ENCODE measurements around the gene FGD4. TPM values are rescaled to one million over a fixed set of nuclear protein-coding genes. Genes with fewer than 3 reads are reported as not detected.

Gene FGD4
- total RNA-seq, 1 experiment from 2014 or later: 39.7 TPM

DNA sequence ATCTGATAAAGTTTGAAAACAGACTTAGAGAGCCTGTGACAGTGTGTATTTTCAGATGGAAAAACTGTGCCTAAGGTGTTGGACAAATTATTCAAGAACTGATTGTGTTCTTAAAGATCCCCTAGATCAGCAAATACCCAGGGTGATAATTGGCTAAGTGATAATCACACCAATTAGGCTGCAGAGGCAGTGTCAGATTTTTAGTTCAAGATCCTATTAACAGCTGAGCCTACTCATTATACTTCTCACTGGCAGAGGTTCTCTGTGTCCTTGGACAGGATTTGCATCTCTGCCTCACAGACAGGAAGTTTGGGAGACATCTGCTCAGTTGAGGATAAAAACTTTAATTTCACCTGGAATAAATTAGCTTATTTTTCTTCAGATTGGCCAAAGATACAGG lies 4.3 kb upstream of the FGD4 start:
- no peaks in the 10 kb centered on the region for H3K27me3 Mint-ChIP-seq (ENCODE audit: low read depth)
- peaks cover under 1% of the 10 kb centered on the region for H3K36me3 Mint-ChIP-seq
- peaks cover 29% of the 10 kb centered on the region for H3K4me1 Mint-ChIP-seq
- CTCF ChIA-PET: no interaction called here
- H3K27ac Mint-ChIP-seq: no peak overlapping the region
- POLR2A ChIA-PET: no interaction called here
- no peak for DNase-seq (ENCODE audit: low spot score)
- TF ChIP-seq FOXJ3 (CRISPR knock-in tag; IDR thresholded peaks at IDR 0.05; ENCODE audit: borderline replicate concordance) (no peak), ZNF396 (CRISPR knock-in tag; IDR thresholded peaks at IDR 0.05; ENCODE audit: borderline replicate concordance) (no peak), SP1 (CRISPR knock-in tag; conservative IDR thresholded peaks at IDR 0.05) (no peak), ZNF423 (CRISPR knock-in tag; IDR thresholded peaks at IDR 0.05) (no peak), HMGA2 (CRISPR knock-in tag; IDR thresholded peaks at IDR 0.05) (no peak)
- TF ChIP-seq, protein P1, sequence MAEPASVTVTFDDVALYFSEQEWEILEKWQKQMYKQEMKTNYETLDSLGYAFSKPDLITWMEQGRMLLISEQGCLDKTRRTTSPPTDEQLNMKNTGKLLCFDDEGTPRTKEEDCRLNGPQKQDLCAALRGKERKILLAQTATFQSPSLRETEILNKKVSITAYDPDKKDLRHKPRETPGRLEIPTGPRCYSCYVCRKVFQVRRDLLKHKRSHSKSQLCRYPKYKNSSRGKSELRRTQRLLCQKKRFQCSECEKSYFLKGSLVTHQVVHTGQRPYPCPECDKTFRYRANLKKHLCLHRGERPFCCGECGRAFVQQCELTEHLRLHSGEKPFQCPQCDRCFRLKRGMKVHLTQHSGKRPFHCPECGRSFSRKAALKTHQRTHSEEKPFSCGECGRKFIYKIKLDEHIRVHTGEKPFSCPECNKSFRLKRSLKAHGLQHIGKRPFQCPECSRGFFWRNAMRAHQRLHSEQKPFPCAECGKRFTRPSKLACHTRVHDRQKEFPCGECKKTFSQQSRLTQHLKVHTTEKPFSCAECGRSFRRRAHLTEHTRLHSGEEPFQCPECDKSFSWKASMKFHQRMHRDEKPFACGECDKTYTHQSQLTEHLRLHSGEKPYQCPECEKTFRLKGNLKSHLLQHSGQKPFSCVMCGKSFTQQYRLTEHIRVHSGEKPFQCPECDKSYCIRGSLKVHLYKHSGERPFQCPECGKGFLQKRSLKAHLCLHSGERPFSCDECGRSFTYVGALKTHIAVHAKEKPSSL (CRISPR knock-in tag; conservative IDR thresholded peaks at IDR 0.05): no peak
- TF ChIP-seq, protein P2, sequence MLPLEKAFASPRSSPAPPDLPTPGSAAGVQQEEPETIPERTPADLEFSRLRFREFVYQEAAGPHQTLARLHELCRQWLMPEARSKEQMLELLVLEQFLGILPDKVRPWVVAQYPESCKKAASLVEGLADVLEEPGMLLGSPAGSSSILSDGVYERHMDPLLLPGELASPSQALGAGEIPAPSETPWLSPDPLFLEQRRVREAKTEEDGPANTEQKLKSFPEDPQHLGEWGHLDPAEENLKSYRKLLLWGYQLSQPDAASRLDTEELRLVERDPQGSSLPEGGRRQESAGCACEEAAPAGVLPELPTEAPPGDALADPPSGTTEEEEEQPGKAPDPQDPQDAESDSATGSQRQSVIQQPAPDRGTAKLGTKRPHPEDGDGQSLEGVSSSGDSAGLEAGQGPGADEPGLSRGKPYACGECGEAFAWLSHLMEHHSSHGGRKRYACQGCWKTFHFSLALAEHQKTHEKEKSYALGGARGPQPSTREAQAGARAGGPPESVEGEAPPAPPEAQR (CRISPR knock-in tag; IDR thresholded peaks at IDR 0.05): no peak
- TF ChIP-seq, protein P3, sequence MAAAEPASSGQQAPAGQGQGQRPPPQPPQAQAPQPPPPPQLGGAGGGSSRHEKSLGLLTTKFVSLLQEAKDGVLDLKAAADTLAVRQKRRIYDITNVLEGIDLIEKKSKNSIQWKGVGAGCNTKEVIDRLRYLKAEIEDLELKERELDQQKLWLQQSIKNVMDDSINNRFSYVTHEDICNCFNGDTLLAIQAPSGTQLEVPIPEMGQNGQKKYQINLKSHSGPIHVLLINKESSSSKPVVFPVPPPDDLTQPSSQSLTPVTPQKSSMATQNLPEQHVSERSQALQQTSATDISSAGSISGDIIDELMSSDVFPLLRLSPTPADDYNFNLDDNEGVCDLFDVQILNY (CRISPR knock-in tag; IDR thresholded peaks at IDR 0.05): no peak
- H3K4me3 Mint-ChIP-seq: no peak overlapping the region
- 0 out of 2 replicates have a peak, but pooled peaks cover 4% of the 10 kb centered on the region for H3K9me3 Mint-ChIP-seq
- no peak for ATAC-seq

DNA sequence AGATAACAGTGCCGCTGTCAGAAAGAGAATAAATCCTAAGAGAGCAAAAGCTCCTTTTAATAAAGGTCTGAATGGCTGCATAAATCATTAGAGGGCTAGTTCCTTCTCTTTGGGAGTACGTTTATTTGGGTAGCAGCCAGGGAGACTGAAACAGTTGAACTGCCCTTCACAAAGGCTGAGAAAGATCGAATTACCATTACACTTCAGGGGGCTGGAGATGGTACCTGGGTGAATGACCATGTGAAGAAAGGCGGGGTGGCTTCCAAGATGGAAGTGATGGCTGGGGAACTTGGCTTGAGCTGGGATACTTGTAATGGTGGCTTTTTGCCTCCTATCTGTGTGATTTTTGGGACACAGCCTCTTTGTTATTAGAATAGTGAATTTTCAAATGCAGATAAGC lies 1.7 kb upstream of the FGD4 start:
- no peaks in the 10 kb centered on the region for H3K9me3 Mint-ChIP-seq
- POLR2A ChIA-PET: no interaction called here
- H3K4me3 Mint-ChIP-seq: peak overlapping the region; percentile 50
- CTCF ChIA-PET: interaction anchor here (1.1 kb wide), 1 partner anchor 174 kb away, joined by 4 read pairs; no protein-coding TSS in a partner anchor
- H3K36me3 Mint-ChIP-seq: peaks cover 3% of the 10 kb centered on the region; the same call in 1 of the 2 replicates
- DNase-seq (ENCODE audit: low spot score) (no peak), ATAC-seq (no peak)
- no peaks in the 10 kb centered on the region for H3K27me3 Mint-ChIP-seq (ENCODE audit: low read depth)
- H3K27ac Mint-ChIP-seq: peak overlapping the region; percentile 31
- peaks cover 45% of the 10 kb centered on the region for H3K4me1 Mint-ChIP-seq
- TF ChIP-seq, protein P2 (CRISPR knock-in tag; IDR thresholded peaks at IDR 0.05): no peak
- TF ChIP-seq, protein P1 (CRISPR knock-in tag; conservative IDR thresholded peaks at IDR 0.05): no peak
- TF ChIP-seq IRF2 (CRISPR knock-in tag; IDR thresholded peaks at IDR 0.05; ENCODE audit: borderline replicate concordance, low read depth): no peak
- TF ChIP-seq NR2C2 (CRISPR knock-in tag; IDR thresholded peaks at IDR 0.05): no peak
- TF ChIP-seq ESRRA (CRISPR knock-in tag; IDR thresholded peaks at IDR 0.05; ENCODE audit: borderline replicate concordance): no peak
- TF ChIP-seq GABPB1 (CRISPR knock-in tag; IDR thresholded peaks at IDR 0.05): no peak
- TF ChIP-seq, protein P4, sequence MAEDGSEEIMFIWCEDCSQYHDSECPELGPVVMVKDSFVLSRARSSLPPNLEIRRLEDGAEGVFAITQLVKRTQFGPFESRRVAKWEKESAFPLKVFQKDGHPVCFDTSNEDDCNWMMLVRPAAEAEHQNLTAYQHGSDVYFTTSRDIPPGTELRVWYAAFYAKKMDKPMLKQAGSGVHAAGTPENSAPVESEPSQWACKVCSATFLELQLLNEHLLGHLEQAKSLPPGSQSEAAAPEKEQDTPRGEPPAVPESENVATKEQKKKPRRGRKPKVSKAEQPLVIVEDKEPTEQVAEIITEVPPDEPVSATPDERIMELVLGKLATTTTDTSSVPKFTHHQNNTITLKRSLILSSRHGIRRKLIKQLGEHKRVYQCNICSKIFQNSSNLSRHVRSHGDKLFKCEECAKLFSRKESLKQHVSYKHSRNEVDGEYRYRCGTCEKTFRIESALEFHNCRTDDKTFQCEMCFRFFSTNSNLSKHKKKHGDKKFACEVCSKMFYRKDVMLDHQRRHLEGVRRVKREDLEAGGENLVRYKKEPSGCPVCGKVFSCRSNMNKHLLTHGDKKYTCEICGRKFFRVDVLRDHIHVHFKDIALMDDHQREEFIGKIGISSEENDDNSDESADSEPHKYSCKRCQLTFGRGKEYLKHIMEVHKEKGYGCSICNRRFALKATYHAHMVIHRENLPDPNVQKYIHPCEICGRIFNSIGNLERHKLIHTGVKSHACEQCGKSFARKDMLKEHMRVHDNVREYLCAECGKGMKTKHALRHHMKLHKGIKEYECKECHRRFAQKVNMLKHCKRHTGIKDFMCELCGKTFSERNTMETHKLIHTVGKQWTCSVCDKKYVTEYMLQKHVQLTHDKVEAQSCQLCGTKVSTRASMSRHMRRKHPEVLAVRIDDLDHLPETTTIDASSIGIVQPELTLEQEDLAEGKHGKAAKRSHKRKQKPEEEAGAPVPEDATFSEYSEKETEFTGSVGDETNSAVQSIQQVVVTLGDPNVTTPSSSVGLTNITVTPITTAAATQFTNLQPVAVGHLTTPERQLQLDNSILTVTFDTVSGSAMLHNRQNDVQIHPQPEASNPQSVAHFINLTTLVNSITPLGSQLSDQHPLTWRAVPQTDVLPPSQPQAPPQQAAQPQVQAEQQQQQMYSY (CRISPR knock-in tag; IDR thresholded peaks at IDR 0.05): no peak
- TF ChIP-seq FOXP1 (CRISPR knock-in tag; IDR thresholded peaks at IDR 0.05; ENCODE audit: borderline replicate concordance): no peak
- no peak for TF ChIP-seq FOXK1 (CRISPR knock-in tag; IDR thresholded peaks at IDR 0.05)
- TF ChIP-seq TCF7 (CRISPR knock-in tag; IDR thresholded peaks at IDR 0.05; ENCODE audit: low read depth): no peak

Data from WTC11 (cell line).